HepG2 (cell line): ENCODE measurements around the gene DRC3.

Experiments
- BHLHE40 ChIP-seq: IDR thresholded peaks from 2 replicates; pipeline ENCODE4 v1.6.1; 2011; ENCODE audit warnings: low read length, improper control_type of control experiment
- FOXM1 ChIP-seq: sonication (generic); formaldehyde crosslinking; IDR thresholded peaks from 2 replicates; pipeline ENCODE4 v1.5.0; 2020; ENCODE audit warnings: missing genetic modification reagents
- MYNN ChIP-seq: sonication (generic); formaldehyde crosslinking; IDR thresholded peaks from 2 replicates; pipeline ENCODE4 v1.4.0; 2020; ENCODE audit warnings: mild to moderate bottlenecking, low read depth, missing genetic modification reagents
- POLR2AphosphoS5 ChIP-seq: IDR thresholded peaks from 2 replicates; pipeline ENCODE4 v1.6.1; 2012; ENCODE audit warnings: low read depth, low read length
- TEAD3 ChIP-seq: optimal IDR thresholded peaks from 2 replicates; pipeline ENCODE3; 2016; ENCODE audit warnings: borderline replicate concordance
- TF ChIP-seq, protein P1 (sequence below): sonication (generic); formaldehyde crosslinking; IDR thresholded peaks from 2 replicates; pipeline ENCODE4 v1.4.0; 2020; ENCODE audit warnings: missing genetic modification reagents
- TF ChIP-seq, protein P2 (sequence below): sonication (generic); formaldehyde crosslinking; IDR thresholded peaks from 2 replicates; pipeline ENCODE4 v1.4.0; 2020; ENCODE audit warnings: missing genetic modification reagents, mild to moderate bottlenecking, borderline replicate concordance

DNA sequence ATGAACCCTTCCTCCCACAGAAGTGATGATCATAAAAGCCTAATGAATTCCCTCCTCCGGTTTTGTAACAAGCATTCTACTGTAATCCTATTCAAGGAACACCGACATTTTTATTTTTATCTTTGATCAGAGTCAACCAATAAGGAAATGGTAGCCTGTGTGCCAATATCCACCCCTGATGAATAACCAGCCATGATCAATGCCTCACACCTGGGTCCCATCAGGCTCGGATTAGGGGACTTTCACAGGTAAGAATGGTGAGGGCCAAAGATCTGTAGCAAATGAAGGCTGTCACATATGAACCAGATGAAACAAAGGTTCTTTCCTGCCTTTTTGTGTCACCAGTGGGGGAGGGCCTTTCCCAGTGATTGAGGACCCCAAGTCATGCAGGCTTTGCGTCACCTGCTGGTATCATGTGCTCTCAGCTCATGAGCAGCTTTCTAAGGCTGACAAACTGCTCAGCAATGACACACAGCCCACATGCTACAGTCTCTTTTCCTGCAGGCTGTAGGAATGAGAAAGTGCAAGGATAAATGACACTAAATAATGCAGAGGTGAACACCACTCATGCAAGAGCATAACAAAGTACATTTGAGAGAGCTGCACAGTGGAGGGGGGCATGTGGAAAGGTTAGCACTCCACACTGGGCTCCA is 35.3 kb upstream of the DRC3 start:
- no peak for TF ChIP-seq BHLHE40
- no peak for TF ChIP-seq FOXM1 (CRISPR knock-in tag)
- TF ChIP-seq POLR2AphosphoS5, result no peak
- TF ChIP-seq, protein P1, sequence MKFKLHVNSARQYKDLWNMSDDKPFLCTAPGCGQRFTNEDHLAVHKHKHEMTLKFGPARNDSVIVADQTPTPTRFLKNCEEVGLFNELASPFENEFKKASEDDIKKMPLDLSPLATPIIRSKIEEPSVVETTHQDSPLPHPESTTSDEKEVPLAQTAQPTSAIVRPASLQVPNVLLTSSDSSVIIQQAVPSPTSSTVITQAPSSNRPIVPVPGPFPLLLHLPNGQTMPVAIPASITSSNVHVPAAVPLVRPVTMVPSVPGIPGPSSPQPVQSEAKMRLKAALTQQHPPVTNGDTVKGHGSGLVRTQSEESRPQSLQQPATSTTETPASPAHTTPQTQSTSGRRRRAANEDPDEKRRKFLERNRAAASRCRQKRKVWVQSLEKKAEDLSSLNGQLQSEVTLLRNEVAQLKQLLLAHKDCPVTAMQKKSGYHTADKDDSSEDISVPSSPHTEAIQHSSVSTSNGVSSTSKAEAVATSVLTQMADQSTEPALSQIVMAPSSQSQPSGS (CRISPR knock-in tag), result no peak
- no peak for TF ChIP-seq TEAD3 (CRISPR knock-in tag)
- TF ChIP-seq, protein P2, sequence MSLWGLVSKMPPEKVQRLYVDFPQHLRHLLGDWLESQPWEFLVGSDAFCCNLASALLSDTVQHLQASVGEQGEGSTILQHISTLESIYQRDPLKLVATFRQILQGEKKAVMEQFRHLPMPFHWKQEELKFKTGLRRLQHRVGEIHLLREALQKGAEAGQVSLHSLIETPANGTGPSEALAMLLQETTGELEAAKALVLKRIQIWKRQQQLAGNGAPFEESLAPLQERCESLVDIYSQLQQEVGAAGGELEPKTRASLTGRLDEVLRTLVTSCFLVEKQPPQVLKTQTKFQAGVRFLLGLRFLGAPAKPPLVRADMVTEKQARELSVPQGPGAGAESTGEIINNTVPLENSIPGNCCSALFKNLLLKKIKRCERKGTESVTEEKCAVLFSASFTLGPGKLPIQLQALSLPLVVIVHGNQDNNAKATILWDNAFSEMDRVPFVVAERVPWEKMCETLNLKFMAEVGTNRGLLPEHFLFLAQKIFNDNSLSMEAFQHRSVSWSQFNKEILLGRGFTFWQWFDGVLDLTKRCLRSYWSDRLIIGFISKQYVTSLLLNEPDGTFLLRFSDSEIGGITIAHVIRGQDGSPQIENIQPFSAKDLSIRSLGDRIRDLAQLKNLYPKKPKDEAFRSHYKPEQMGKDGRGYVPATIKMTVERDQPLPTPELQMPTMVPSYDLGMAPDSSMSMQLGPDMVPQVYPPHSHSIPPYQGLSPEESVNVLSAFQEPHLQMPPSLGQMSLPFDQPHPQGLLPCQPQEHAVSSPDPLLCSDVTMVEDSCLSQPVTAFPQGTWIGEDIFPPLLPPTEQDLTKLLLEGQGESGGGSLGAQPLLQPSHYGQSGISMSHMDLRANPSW (CRISPR knock-in tag), result no peak
- no peak for TF ChIP-seq MYNN (CRISPR knock-in tag)
